ENCODE results near the gene PLPP6. TPM values are rescaled to one million over a fixed set of nuclear protein-coding genes. Genes with fewer than 3 reads are reported as not detected.
A peak's percentile ranks its signal among the peaks of the same experiment; 100 is the strongest.

PLPP6 gene
- total RNA-seq, 1 donor from 2014 or later = 19.2 TPM

GRCh38 chr9:4678679-4679267, 16.7 kb downstream of the PLPP6 start:
- peak overlapping the region; percentile 79 to 91 for H3K4me3 ChIP-seq
- H3K27ac ChIP-seq = peak overlapping the region; percentile 97 to 98
- H3K36me3 ChIP-seq = no peaks in the 10 kb centered on the region
- TF ChIP-seq CTCF (IDR thresholded peaks at IDR 0.05) = no peak
- no peaks in the 10 kb centered on the region for H3K27me3 ChIP-seq
- intact Hi-C loops (cut with DNase I) = loop anchor here (1.0 to 5.0 kb wide), 4 partner anchors 16 to 1151 kb away; partner anchors contain the start of genes PLPP6, RFX3 and RIC1
- no peaks in the 10 kb centered on the region for H3K9me3 ChIP-seq
- DNase-seq (ENCODE audit: low spot score in 2 of 2) = no peak
- H3K4me1 ChIP-seq = peaks cover 0 to 15% of the 10 kb centered on the region in 2 donors

- Histone ChIP-seq H3K27ac (peak within 1 kb of the TSS; percentile 97 to 98), H3K36me3 (no peaks in the 10 kb centered on the region), H3K27me3 (no peaks in the 10 kb centered on the region), H3K4me1 (peaks cover 0 to 16% of the 10 kb centered on the region in 2 donors), H3K4me3 (peak within 1 kb of the TSS; percentile 79 to 91), H3K9me3 (no peaks in the 10 kb centered on the region)
- DNase-seq (ENCODE audit: low spot score in 2 of 2) = peak; percentile 87 to 99
- intact Hi-C loops (cut with DNase I) = loop anchor here (1.0 to 5.0 kb wide), 6 partner anchors 17 to 1152 kb away; partner anchors contain the start of genes AK3, PLGRKT, PLPP6 and RFX3
- TF ChIP-seq CTCF (IDR thresholded peaks at IDR 0.05) = peak; percentile 61 to 76 (median 76)
These were observed 17.4 kb downstream of the PLPP6 start, which contains the start of gene CDC37L1 for GRCh38 chr9:4679268-4680172. Gene CDC37L1, plus strand, starts transcription at chr9:4679569. Its CDS starts 199 bp downstream, at chr9:4679768.

- no peaks in the 10 kb centered on the region for H3K27me3 ChIP-seq
- H3K4me3 ChIP-seq = peak overlapping the region; percentile 79 to 91
- H3K27ac ChIP-seq = peak overlapping the region; percentile 97 to 98
- peaks cover 0 to 16% of the 10 kb centered on the region in 2 donors for H3K4me1 ChIP-seq
- no peak for TF ChIP-seq CTCF (IDR thresholded peaks at IDR 0.05)
- H3K36me3 ChIP-seq = peaks cover 0 to under 1% of the 10 kb centered on the region in 2 donors
- intact Hi-C loops (cut with DNase I) = loop anchor here (1.0 to 5.0 kb wide), 2 partner anchors 61 to 757 kb away; partner anchors contain the start of genes AK3 and PLGRKT
- DNase-seq (ENCODE audit: low spot score in 2 of 2) = no peak
- H3K9me3 ChIP-seq = no peaks in the 10 kb centered on the region
These were observed 18.1 kb downstream of the PLPP6 start for GRCh38 chr9:4680173-4680525.

GRCh38 chr9:4680750-4681149, 18.7 kb downstream of the PLPP6 start:
- Histone ChIP-seq H3K36me3 (peaks cover 2 to 7% of the 10 kb centered on the region in 2 donors), H3K4me1 (peaks cover 0 to 16% of the 10 kb centered on the region in 2 donors), H3K27me3 (no peaks in the 10 kb centered on the region), H3K27ac (peak overlapping the region; percentile 97 to 98), H3K9me3 (no peaks in the 10 kb centered on the region), H3K4me3 (peak overlapping the region; percentile 79 to 91)
- no peak for TF ChIP-seq CTCF (IDR thresholded peaks at IDR 0.05)
- DNase-seq (ENCODE audit: low spot score in 2 of 2) = no peak
- intact Hi-C loops (cut with DNase I) = loop anchor here (1.0 to 5.0 kb wide), 2 partner anchors 61 to 757 kb away; partner anchors contain the start of genes AK3 and PLGRKT

GRCh38 chr9:4684820-4685219, 22.7 kb downstream of the PLPP6 start:
- no peak for TF ChIP-seq CTCF (IDR thresholded peaks at IDR 0.05)
- DNase-seq (ENCODE audit: low spot score in 2 of 2) = no peak
- H3K36me3 ChIP-seq = peaks cover 4 to 13% of the 10 kb centered on the region in 2 donors
- intact Hi-C loops (cut with DNase I) = loop anchor here (5.0 kb wide), 1 partner anchor 752 kb away; the partner anchor contains the start of gene PLGRKT
- H3K27me3 ChIP-seq = no peaks in the 10 kb centered on the region
- no peak overlapping the region for H3K27ac ChIP-seq
- H3K4me3 ChIP-seq = no peak overlapping the region
- H3K9me3 ChIP-seq = no peaks in the 10 kb centered on the region
- H3K4me1 ChIP-seq = peaks cover 0 to 48% of the 10 kb centered on the region in 2 donors
